Measurements from ENCODE around the gene SLC66A3. TPM values are rescaled to one million over a fixed set of nuclear protein-coding genes. Genes with fewer than 3 reads are reported as not detected.

SLC66A3 gene
- total RNA-seq: 10.7 TPM
- polyA plus RNA-seq (ENCODE audit: insufficient read depth in 1 of 8, insufficient read length in 8 of 8, low replicate concordance in 1 of 8): 10 to 100 TPM; 10.5 to 17.0 (median 12.9) TPM
- long read RNA-seq, donor 1, partial matches to known transcripts: 0 of 4 reads
- long read RNA-seq, donor 1, other reads (novel, unspliced or antisense): 0 of 4 reads
- long read RNA-seq, donor 2: 0 reads
- long read RNA-seq, donor 3, transcript PQLC3-201 (7 exons, 1,830 nt): major isoform, 7 of 11 reads
- long read RNA-seq, donor 3, partial matches to known transcripts: 0 of 11 reads
- long read RNA-seq, donor 3, other reads (novel, unspliced or antisense): 0 of 11 reads
- long read RNA-seq, donor 4, partial matches to known transcripts: 0 of 5 reads
- long read RNA-seq, donor 4, other reads (novel, unspliced or antisense): 0 of 5 reads
- long read RNA-seq, donor 5, transcript PQLC3-201 (7 exons, 1,830 nt): major isoform, 11 of 13 reads
- long read RNA-seq, donor 5, partial matches to known transcripts: 0 of 13 reads
- long read RNA-seq, donor 5, other reads (novel, unspliced or antisense): 0 of 13 reads
- long read RNA-seq, donor 6, transcript PQLC3-201 (7 exons, 1,830 nt): major isoform, 5 of 9 reads
- long read RNA-seq, donor 6, partial matches to known transcripts: 0 of 9 reads
- long read RNA-seq, donor 6, other reads (novel, unspliced or antisense): 0 of 9 reads
- long read RNA-seq, donor 7, transcript PQLC3-201 (7 exons, 1,830 nt): major isoform, 6 of 8 reads
- long read RNA-seq, donor 7, partial matches to known transcripts: 0 of 8 reads
- long read RNA-seq, donor 7, other reads (novel, unspliced or antisense): 0 of 8 reads
- long read RNA-seq, donor 8, partial matches to known transcripts: 0 of 5 reads
- long read RNA-seq, donor 8, other reads (novel, unspliced or antisense): 0 of 5 reads
- long read RNA-seq, donor 9, partial matches to known transcripts: 0 of 3 reads
- long read RNA-seq, donor 9, other reads (novel, unspliced or antisense): 0 of 3 reads
- long read RNA-seq, donor 10, transcript PQLC3-201 (7 exons, 1,830 nt): major isoform, 8 of 14 reads
- long read RNA-seq, donor 10, partial matches to known transcripts: 5 of 14 reads
- long read RNA-seq, donor 10, other reads (novel, unspliced or antisense): 0 of 14 reads
- long read RNA-seq, donor 11, partial matches to known transcripts: 0 of 4 reads
- long read RNA-seq, donor 11, other reads (novel, unspliced or antisense): 0 of 4 reads

- H3K27me3 ChIP-seq (ENCODE audit: control insufficient read depth, insufficient read depth, low read length): peaks cover 9% of the 10 kb centered on the region
- H3K4me3 ChIP-seq (ENCODE audit: low read length): peak within 1 kb of the TSS; percentile 65
- peak within 1 kb of the TSS; percentile 93 for H3K27ac ChIP-seq (ENCODE audit: low read length)
- no peaks in the 10 kb centered on the region for H3K36me3 ChIP-seq (ENCODE audit: control insufficient read depth, insufficient read depth, low read length)
- H3K4me1 ChIP-seq (ENCODE audit: control insufficient read depth, insufficient read depth, low read length): peaks cover 14% of the 10 kb centered on the region
- peak; percentile 94 for DNase-seq
- no peaks in the 10 kb centered on the region for H3K9me3 ChIP-seq (replicated peaks; ENCODE audit: control insufficient read depth, low read depth, low read length)
- WGBS (ENCODE audit: insufficient coverage): 1% methylated on average over 67 of the region's 71 CpGs
Measured at GRCh38 chr2:11155381-11156035, at the start of gene SLC66A3. Gene SLC66A3 (plus strand): TSS chr2:11155467. CDS start chr2:11155547, 80 bp downstream.

- Histone ChIP-seq H3K9me3 (replicated peaks; ENCODE audit: control insufficient read depth, low read depth, low read length) (no peaks in the 10 kb centered on the region), H3K4me1 (ENCODE audit: control insufficient read depth, insufficient read depth, low read length) (no peaks in the 10 kb centered on the region), H3K4me3 (ENCODE audit: low read length) (no peak overlapping the region), H3K36me3 (ENCODE audit: control insufficient read depth, insufficient read depth, low read length) (no peaks in the 10 kb centered on the region), H3K27ac (ENCODE audit: low read length) (no peak overlapping the region), H3K27me3 (ENCODE audit: control insufficient read depth, insufficient read depth, low read length) (peaks cover 3% of the 10 kb centered on the region)
- no CpG with 5 or more reads among the region's 2 CpGs for WGBS (ENCODE audit: insufficient coverage)
- no peak for DNase-seq
Measured at GRCh38 chr2:11109002-11109401, 46.3 kb upstream of the SLC66A3 start.

- H3K4me1 ChIP-seq (ENCODE audit: control insufficient read depth, insufficient read depth, low read length): no peaks in the 10 kb centered on the region
- H3K36me3 ChIP-seq (ENCODE audit: control insufficient read depth, insufficient read depth, low read length): no peaks in the 10 kb centered on the region
- H3K27ac ChIP-seq (ENCODE audit: low read length): no peak overlapping the region
- no peaks in the 10 kb centered on the region for H3K9me3 ChIP-seq (replicated peaks; ENCODE audit: control insufficient read depth, low read depth, low read length)
- peaks cover 3% of the 10 kb centered on the region for H3K27me3 ChIP-seq (ENCODE audit: control insufficient read depth, insufficient read depth, low read length)
- WGBS (ENCODE audit: insufficient coverage): 95% methylated on average over 7 of the region's 9 CpGs
- H3K4me3 ChIP-seq (ENCODE audit: low read length): no peak overlapping the region
- DNase-seq: no peak
Measured at GRCh38 chr2:11112870-11113428, 42.3 kb upstream of the SLC66A3 start.

GRCh38 chr2:11117776-11118175 is 37.5 kb upstream of the SLC66A3 start:
- H3K9me3 ChIP-seq (replicated peaks; ENCODE audit: control insufficient read depth, low read depth, low read length): no peaks in the 10 kb centered on the region
- DNase-seq: no peak
- no peaks in the 10 kb centered on the region for H3K36me3 ChIP-seq (ENCODE audit: control insufficient read depth, insufficient read depth, low read length)
- H3K27me3 ChIP-seq (ENCODE audit: control insufficient read depth, insufficient read depth, low read length): peaks cover 2% of the 10 kb centered on the region
- H3K4me1 ChIP-seq (ENCODE audit: control insufficient read depth, insufficient read depth, low read length): no peaks in the 10 kb centered on the region
- no peak overlapping the region for H3K4me3 ChIP-seq (ENCODE audit: low read length)
- H3K27ac ChIP-seq (ENCODE audit: low read length): no peak overlapping the region
- 100% methylated on average over 1 of the region's 6 CpGs for WGBS (ENCODE audit: insufficient coverage)

- peaks cover 2% of the 10 kb centered on the region for H3K27me3 ChIP-seq (ENCODE audit: control insufficient read depth, insufficient read depth, low read length)
- no peaks in the 10 kb centered on the region for H3K36me3 ChIP-seq (ENCODE audit: control insufficient read depth, insufficient read depth, low read length)
- H3K4me3 ChIP-seq (ENCODE audit: low read length): no peak overlapping the region
- no peak for DNase-seq
- H3K4me1 ChIP-seq (ENCODE audit: control insufficient read depth, insufficient read depth, low read length): no peaks in the 10 kb centered on the region
- no peak overlapping the region for H3K27ac ChIP-seq (ENCODE audit: low read length)
- 87% methylated on average over 3 of the region's 3 CpGs for WGBS (ENCODE audit: insufficient coverage)
- no peaks in the 10 kb centered on the region for H3K9me3 ChIP-seq (replicated peaks; ENCODE audit: control insufficient read depth, low read depth, low read length)
Measured at GRCh38 chr2:11118761-11119160, 36.5 kb upstream of the SLC66A3 start.

GRCh38 chr2:11121099-11121822 is 34.0 kb upstream of the SLC66A3 start:
- H3K9me3 ChIP-seq (replicated peaks; ENCODE audit: control insufficient read depth, low read depth, low read length): no peaks in the 10 kb centered on the region
- 36% methylated on average over 5 of the region's 8 CpGs for WGBS (ENCODE audit: insufficient coverage)

GRCh38 chr2:11121823-11122155 is 33.5 kb upstream of the SLC66A3 start:
- H3K27ac ChIP-seq (ENCODE audit: low read length): no peak overlapping the region
- no peak overlapping the region for H3K4me3 ChIP-seq (ENCODE audit: low read length)
- no peaks in the 10 kb centered on the region for H3K36me3 ChIP-seq (ENCODE audit: control insufficient read depth, insufficient read depth, low read length)
- no peaks in the 10 kb centered on the region for H3K4me1 ChIP-seq (ENCODE audit: control insufficient read depth, insufficient read depth, low read length)
- DNase-seq: no peak
- H3K27me3 ChIP-seq (ENCODE audit: control insufficient read depth, insufficient read depth, low read length): peaks cover 9% of the 10 kb centered on the region
- no peaks in the 10 kb centered on the region for H3K9me3 ChIP-seq (replicated peaks; ENCODE audit: control insufficient read depth, low read depth, low read length)
- 43% methylated on average over 1 of the region's 7 CpGs for WGBS (ENCODE audit: insufficient coverage)

More at GRCh38 chr2:11121099-11121822, 34.0 kb upstream of the SLC66A3 start:
- H3K4me3 ChIP-seq (ENCODE audit: low read length): no peak overlapping the region
- no peak for DNase-seq
- H3K4me1 ChIP-seq (ENCODE audit: control insufficient read depth, insufficient read depth, low read length): no peaks in the 10 kb centered on the region
- no peak overlapping the region for H3K27ac ChIP-seq (ENCODE audit: low read length)
- peaks cover 9% of the 10 kb centered on the region for H3K27me3 ChIP-seq (ENCODE audit: control insufficient read depth, insufficient read depth, low read length)
- no peaks in the 10 kb centered on the region for H3K36me3 ChIP-seq (ENCODE audit: control insufficient read depth, insufficient read depth, low read length)

GRCh38 chr2:11122380-11122779 is 32.9 kb upstream of the SLC66A3 start:
- Histone ChIP-seq H3K36me3 (ENCODE audit: control insufficient read depth, insufficient read depth, low read length) (no peaks in the 10 kb centered on the region), H3K4me3 (ENCODE audit: low read length) (no peak overlapping the region), H3K27ac (ENCODE audit: low read length) (no peak overlapping the region), H3K9me3 (replicated peaks; ENCODE audit: control insufficient read depth, low read depth, low read length) (no peaks in the 10 kb centered on the region), H3K4me1 (ENCODE audit: control insufficient read depth, insufficient read depth, low read length) (no peaks in the 10 kb centered on the region), H3K27me3 (ENCODE audit: control insufficient read depth, insufficient read depth, low read length) (peaks cover 9% of the 10 kb centered on the region)
- no peak for DNase-seq
- WGBS (ENCODE audit: insufficient coverage): 79% methylated on average over 9 of the region's 9 CpGs

Measured in muscle of leg (tissue), 16 donors.